ENCODE measurements around the gene SORCS3.

The SORCS3 gene

GRCh38 chr10:105010411-105011121, 369.5 kb downstream of the SORCS3 start:
- no peak for DNase-seq (ENCODE audit: low read depth in 2 of 2)

- DNase-seq (ENCODE audit: low read depth in 2 of 2), result no peak
These were observed 376.0 kb downstream of the SORCS3 start for GRCh38 chr10:105017116-105017515.

GRCh38 chr10:105017691-105018090, 376.6 kb downstream of the SORCS3 start:
- no peak for DNase-seq (ENCODE audit: low read depth in 2 of 2)

- no peak for DNase-seq (ENCODE audit: low read depth in 2 of 2)
These were observed 382.4 kb downstream of the SORCS3 start for GRCh38 chr10:105023211-105024111.

- no peak for DNase-seq (ENCODE audit: low read depth in 2 of 2)
These were observed 383.1 kb downstream of the SORCS3 start for GRCh38 chr10:105024184-105024583.

- DNase-seq (ENCODE audit: low read depth in 2 of 2), result no peak
These were observed 384.0 kb downstream of the SORCS3 start for GRCh38 chr10:105025092-105025491.

GRCh38 chr10:105026566-105026965, 385.5 kb downstream of the SORCS3 start:
- no peak for DNase-seq (ENCODE audit: low read depth in 2 of 2)

- no peak for DNase-seq (ENCODE audit: low read depth in 2 of 2)
These were observed 388.2 kb downstream of the SORCS3 start for GRCh38 chr10:105029286-105029685.

GRCh38 chr10:105037022-105037421, 395.9 kb downstream of the SORCS3 start:
- no peak for DNase-seq (ENCODE audit: low read depth in 2 of 2)

GRCh38 chr10:105041956-105042355, 400.9 kb downstream of the SORCS3 start:
- no peak for DNase-seq (ENCODE audit: low read depth in 2 of 2)

GRCh38 chr10:105042906-105043552, 401.9 kb downstream of the SORCS3 start:
- no peak for DNase-seq (ENCODE audit: low read depth in 2 of 2)

GRCh38 chr10:105044902-105045301, 403.8 kb downstream of the SORCS3 start:
- DNase-seq (ENCODE audit: low read depth in 2 of 2), result no peak

- DNase-seq (ENCODE audit: low read depth in 2 of 2), result no peak
These were observed 415.3 kb downstream of the SORCS3 start for GRCh38 chr10:105056413-105056812.

GRCh38 chr10:105062951-105063350, 421.9 kb downstream of the SORCS3 start:
- no peak for DNase-seq (ENCODE audit: low read depth in 2 of 2)

GRCh38 chr10:105063796-105064195, 422.7 kb downstream of the SORCS3 start:
- DNase-seq (ENCODE audit: low read depth in 2 of 2), result no peak

- DNase-seq (ENCODE audit: low read depth in 2 of 2), result no peak
These were observed 427.4 kb downstream of the SORCS3 start for GRCh38 chr10:105068497-105068896.

- no peak for DNase-seq (ENCODE audit: low read depth in 2 of 2)
These were observed 429.2 kb downstream of the SORCS3 start for GRCh38 chr10:105070249-105070648.

GRCh38 chr10:105070952-105071351, 429.9 kb downstream of the SORCS3 start:
- no peak for DNase-seq (ENCODE audit: low read depth in 2 of 2)

- no peak for DNase-seq (ENCODE audit: low read depth in 2 of 2)
These were observed 430.9 kb downstream of the SORCS3 start for GRCh38 chr10:105071980-105072379.

- no peak for DNase-seq (ENCODE audit: low read depth in 2 of 2)
These were observed 432.9 kb downstream of the SORCS3 start for GRCh38 chr10:105073999-105074398.

- DNase-seq (ENCODE audit: low read depth in 2 of 2), result no peak
These were observed 433.9 kb downstream of the SORCS3 start for GRCh38 chr10:105075031-105075430.

- no peak for DNase-seq (ENCODE audit: low read depth in 2 of 2)
These were observed 444.9 kb downstream of the SORCS3 start for GRCh38 chr10:105085980-105086379.

Data from stimulated activated CD8-positive, alpha-beta memory T cell treated with anti-CD3 and anti-CD28 coated beads, Interleukin-2, amount 100 ng/mL, for 48 hours (primary cell).